Measurements from ENCODE around the gene PSMA8. TPM values are rescaled to one million over a fixed set of nuclear protein-coding genes. Genes with fewer than 3 reads are reported as not detected.

PSMA8 gene
- total RNA-seq = 0.89 and 0.93 TPM in 2 replicates

DNA sequence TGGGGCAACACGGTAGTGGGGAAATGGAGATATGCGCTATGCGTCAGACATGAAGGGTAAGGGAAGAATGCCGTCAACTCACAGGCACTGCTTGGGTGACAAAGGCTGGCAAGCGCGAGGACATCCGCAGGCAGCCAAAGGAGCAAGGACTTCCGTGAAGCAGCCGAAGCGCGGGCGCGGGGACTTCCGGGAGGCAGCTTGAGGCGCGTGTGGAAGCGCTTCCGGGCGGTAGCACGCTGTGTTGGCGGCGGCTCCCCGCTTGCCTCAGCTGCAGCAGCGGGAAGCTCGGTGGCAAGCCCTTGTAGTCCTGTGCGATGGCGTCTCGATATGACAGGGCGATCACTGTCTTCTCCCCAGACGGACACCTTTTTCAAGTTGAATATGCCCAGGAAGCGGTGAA, at the start of gene PSMA8:
Gene PSMA8, plus strand, starts transcription at position 218 of the 400 bp plus-strand sequence. Its CDS starts 97 bp downstream, at position 315.
- ATAC-seq (ENCODE audit: low read depth) = peak; percentile 75
- peak; percentile 22 for DNase-seq
- ChIA-PET POLR2A (interaction anchor here (1.3 to 1.6 kb wide), 2 partner anchors 43 to 93 kb away, joined by 3 to 5 read pairs; partner anchors contain the start of genes SS18 and TAF4B), CTCF (no interaction called here)
- peak within 1 kb of the TSS; percentile 81 for H3K27ac Mint-ChIP-seq
- TF ChIP-seq, protein P1, sequence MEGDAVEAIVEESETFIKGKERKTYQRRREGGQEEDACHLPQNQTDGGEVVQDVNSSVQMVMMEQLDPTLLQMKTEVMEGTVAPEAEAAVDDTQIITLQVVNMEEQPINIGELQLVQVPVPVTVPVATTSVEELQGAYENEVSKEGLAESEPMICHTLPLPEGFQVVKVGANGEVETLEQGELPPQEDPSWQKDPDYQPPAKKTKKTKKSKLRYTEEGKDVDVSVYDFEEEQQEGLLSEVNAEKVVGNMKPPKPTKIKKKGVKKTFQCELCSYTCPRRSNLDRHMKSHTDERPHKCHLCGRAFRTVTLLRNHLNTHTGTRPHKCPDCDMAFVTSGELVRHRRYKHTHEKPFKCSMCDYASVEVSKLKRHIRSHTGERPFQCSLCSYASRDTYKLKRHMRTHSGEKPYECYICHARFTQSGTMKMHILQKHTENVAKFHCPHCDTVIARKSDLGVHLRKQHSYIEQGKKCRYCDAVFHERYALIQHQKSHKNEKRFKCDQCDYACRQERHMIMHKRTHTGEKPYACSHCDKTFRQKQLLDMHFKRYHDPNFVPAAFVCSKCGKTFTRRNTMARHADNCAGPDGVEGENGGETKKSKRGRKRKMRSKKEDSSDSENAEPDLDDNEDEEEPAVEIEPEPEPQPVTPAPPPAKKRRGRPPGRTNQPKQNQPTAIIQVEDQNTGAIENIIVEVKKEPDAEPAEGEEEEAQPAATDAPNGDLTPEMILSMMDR (IDR thresholded peaks at IDR 0.05) = no peak
- no peaks in the 10 kb centered on the region for H3K27me3 Mint-ChIP-seq
- intact Hi-C loops (cut with micrococcal nuclease) = no loop called here
- no peaks in the 10 kb centered on the region for H3K9me3 Mint-ChIP-seq
- H3K36me3 Mint-ChIP-seq (ENCODE audit: low read depth) = no peaks in the 10 kb centered on the region
- H3K4me1 Mint-ChIP-seq = peaks cover 4% of the 10 kb centered on the region
- peak within 1 kb of the TSS; percentile 83 for H3K4me3 Mint-ChIP-seq

DNA sequence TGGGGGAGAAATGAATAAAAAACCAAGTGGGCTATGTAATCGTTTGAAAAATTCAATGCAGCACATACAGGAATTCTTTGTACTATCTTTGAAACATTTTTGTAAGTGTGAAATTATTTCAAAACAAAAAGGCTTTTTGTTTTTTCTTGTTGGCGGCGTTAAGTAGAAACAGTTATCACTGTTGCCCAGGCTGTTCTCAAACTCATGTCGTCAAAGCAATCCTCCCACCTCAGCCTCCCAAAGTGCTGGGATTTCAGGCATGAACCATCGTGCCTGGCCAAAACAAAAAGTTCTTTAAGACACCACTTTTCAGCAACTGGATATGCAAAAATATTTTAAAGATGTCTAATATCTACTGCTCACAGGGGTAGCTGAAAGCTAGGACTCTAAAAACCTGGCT, 48.6 kb upstream of the PSMA8 start:
- H3K27ac Mint-ChIP-seq = no peak overlapping the region
- CTCF ChIA-PET = no interaction called here

DNA sequence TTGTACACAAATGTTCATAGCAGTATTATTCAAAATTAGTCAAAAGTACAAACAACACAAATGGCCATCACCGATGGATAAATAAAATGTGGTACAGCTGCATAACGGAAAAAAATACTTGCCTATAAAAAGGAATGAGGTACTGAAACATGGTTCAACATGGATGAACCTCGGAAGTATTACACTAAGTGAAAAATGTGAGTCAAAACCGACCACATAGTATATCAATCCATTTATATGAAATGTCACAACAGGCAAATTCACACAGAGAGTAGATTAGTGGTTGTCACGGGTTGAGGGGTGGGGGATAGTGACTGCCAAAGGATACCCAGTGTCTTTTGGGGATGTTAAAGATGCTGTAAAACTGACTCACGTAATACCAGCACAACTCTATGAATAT, 46.7 kb upstream of the PSMA8 start:
- Mint-ChIP-seq H3K36me3 (ENCODE audit: low read depth) (peaks cover 51% of the 10 kb centered on the region), H3K27ac (peak overlapping the region; percentile 53), H3K27me3 (no peaks in the 10 kb centered on the region), H3K9me3 (no peaks in the 10 kb centered on the region), H3K4me1 (peaks cover 53% of the 10 kb centered on the region), H3K4me3 (peak overlapping the region; percentile 44)
- POLR2A ChIA-PET = no interaction called here
- intact Hi-C loops (cut with micrococcal nuclease) = no loop called here
- TF ChIP-seq, protein P1 (IDR thresholded peaks at IDR 0.05) = no peak
- CTCF ChIA-PET = no interaction called here
- no peak for ATAC-seq (ENCODE audit: low read depth)
- DNase-seq = no peak

More for the DNA sequence above, 48.6 kb upstream of the PSMA8 start:
- Mint-ChIP-seq H3K4me1 (peaks cover 46% of the 10 kb centered on the region), H3K4me3 (no peak overlapping the region), H3K27me3 (no peaks in the 10 kb centered on the region), H3K36me3 (ENCODE audit: low read depth) (peaks cover 61% of the 10 kb centered on the region), H3K9me3 (no peaks in the 10 kb centered on the region)
- intact Hi-C loops (cut with micrococcal nuclease) = no loop called here
- DNase-seq (no peak), ATAC-seq (ENCODE audit: low read depth) (no peak)
- POLR2A ChIA-PET = no interaction called here
- TF ChIP-seq, protein P1 (IDR thresholded peaks at IDR 0.05) = no peak

DNA sequence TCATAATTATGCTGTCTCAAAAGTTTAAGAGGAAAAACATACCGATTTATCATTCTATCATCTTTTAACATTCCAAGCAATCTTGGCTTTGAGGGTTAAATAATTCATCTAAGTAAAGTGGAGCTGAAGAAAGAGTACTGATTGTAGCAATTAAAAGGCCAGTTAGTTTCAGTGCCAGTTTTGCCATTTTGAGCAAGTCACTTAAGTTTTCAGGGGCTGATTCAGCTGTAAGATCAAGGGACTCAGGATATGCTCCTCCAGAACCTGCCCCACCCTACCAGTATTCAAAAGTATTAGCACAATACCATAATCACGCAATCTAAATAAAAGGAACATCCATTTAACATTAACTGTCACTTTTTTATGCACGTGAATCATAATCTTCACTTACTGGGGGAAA, 45.2 kb upstream of the PSMA8 start:
- ChIA-PET POLR2A (interaction anchor here (0.6 to 1.4 kb wide), 2 partner anchors 138 to 172 kb away, joined by 5 to 7 read pairs; partner anchors contain the start of gene TAF4B), CTCF (no interaction called here)
- no peaks in the 10 kb centered on the region for H3K9me3 Mint-ChIP-seq
- TF ChIP-seq, protein P1 (IDR thresholded peaks at IDR 0.05) = no peak
- ATAC-seq (ENCODE audit: low read depth) (no peak), DNase-seq (no peak)
- H3K27me3 Mint-ChIP-seq = no peaks in the 10 kb centered on the region
- intact Hi-C loops (cut with micrococcal nuclease) = no loop called here
- peaks cover 56% of the 10 kb centered on the region for H3K4me1 Mint-ChIP-seq
- peak overlapping the region; percentile 95 for H3K4me3 Mint-ChIP-seq
- no peak overlapping the region for H3K27ac Mint-ChIP-seq
- peaks cover 38% of the 10 kb centered on the region for H3K36me3 Mint-ChIP-seq (ENCODE audit: low read depth)

DNA sequence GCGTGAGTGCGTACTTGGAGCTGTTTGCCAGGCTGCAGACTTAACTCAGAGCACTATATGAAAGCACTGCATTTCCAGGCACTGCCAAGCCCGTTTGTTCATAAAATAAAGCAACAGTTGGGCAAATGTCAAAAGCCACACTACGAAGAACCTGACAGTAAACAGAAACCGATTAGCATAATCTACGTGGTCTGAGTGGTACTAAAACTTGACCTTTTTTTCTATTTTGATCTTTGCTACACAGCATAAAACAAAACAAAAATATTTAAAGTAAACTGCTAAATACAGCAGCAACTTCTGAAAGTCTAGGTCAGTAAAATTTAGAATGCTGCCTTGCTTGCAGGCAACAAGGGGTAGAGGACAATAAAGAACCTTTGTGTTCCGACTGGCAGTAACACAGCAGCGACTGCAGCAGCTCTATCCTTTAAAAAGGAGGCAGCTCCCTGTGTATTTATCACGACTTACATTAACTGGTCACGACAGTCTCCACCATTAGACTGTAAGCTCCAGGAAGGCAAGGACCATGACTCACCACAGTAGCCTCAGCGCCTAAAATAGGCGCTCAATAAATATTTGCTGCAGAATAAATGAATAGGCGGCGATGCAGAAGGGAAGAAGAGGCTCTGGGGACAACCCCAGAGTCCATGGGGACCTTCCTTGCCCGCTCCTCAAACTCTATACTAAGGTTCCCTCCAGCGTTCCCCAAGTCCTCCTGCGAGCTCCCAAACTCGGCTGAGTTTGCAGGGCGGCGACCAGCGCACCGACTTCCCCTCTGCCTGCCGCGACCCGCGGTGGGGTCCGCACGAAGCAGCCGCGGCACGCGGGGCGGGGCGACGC, 44.2 kb upstream of the PSMA8 start:
- DNase-seq = peak; percentile 16
- H3K4me1 Mint-ChIP-seq = peaks cover 49% of the 10 kb centered on the region
- CTCF ChIA-PET = interaction anchor here (0.8 kb wide), 1 partner anchor 165 kb away, joined by 5 read pairs; no protein-coding TSS in a partner anchor

More for the DNA sequence above, 44.2 kb upstream of the PSMA8 start:
- Mint-ChIP-seq H3K36me3 (ENCODE audit: low read depth) (peaks cover 28% of the 10 kb centered on the region), H3K4me3 (peak overlapping the region; percentile 95), H3K27ac (peak overlapping the region; percentile 97), H3K9me3 (no peaks in the 10 kb centered on the region), H3K27me3 (no peaks in the 10 kb centered on the region)
- POLR2A ChIA-PET = interaction anchor here (0.6 to 2.6 kb wide), 4 partner anchors 51 to 137 kb away, joined by 4 to 18 read pairs (median 8); partner anchors contain the start of gene TAF4B
- no peak for ATAC-seq (ENCODE audit: low read depth)
- TF ChIP-seq, protein P1 (IDR thresholded peaks at IDR 0.05) = no peak
- intact Hi-C loops (cut with micrococcal nuclease) = loop anchor here (1.0 to 5.0 kb wide), 7 partner anchors 16 to 737 kb away; partner anchors contain the start of genes KCTD1 and ZNF521

Measured in activated B cell treated with CpG ODN at 0.5 μM for 24 hours (primary cell).